Jurkat, Clone E6-1 (cell line): Measurements from ENCODE around the gene KDELR3.

Source experiments
- DNase-seq: peaks from one replicate; pipeline ENCODE4 v3.0.0-alpha.2; 2011; ENCODE audit warnings: low read depth, low spot score
- H3K4me3 ChIP-seq: 2 replicates; pipeline ENCODE4 v1.5.1; 2011; ENCODE audit warnings: mild to moderate bottlenecking, low read length, control low read depth, moderate library complexity

KDELR3 gene

DNA sequence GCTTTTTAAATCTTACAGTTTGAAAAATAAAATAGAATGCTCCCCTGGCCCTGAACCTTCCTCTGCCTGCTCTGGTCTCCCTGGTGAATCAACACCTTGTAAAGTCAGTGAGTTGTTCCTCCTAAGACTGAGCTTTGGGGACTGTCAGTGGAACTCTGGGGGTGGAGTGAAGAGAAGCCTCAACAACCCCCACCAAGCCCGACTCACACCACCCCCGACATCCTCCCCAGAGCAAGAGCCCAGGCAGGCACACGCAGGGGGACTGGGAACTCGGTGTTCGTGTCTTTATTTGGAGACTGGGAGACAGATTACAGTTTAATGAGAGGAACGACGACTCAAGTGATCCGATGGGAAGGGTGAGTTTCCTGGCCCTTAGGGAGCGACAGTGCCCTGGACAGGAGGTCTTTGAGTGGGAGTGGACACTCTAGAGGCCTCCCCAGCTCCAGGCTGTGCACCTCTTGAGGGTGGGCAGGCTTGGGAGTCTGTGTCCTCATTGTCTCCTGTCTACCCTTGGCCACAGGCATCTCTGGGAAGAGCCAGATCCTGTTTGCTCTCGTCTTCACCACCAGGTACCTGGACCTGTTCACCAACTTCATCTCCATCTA, 6.2 kb downstream of the KDELR3 start:
- no peak overlapping the region for H3K4me3 ChIP-seq
- DNase-seq, result no peak

DNA sequence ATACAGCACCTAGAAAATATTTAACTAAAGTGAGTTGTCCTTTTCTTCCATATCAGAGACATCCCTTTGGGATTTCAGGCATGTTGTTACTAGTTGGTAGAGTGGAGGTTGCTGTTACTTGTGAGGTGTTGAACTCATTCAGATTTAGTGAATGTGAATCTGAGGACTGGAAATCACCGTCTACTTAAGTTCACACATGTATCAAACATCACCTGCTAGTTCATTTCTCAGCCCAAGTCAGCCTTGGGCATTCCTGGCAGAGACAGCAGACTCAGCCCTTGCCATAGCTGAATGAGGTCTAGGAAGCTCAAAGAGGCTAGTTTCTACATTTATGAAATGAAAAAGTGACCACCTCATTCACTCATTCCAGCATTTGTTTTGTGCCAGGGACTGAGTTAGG, 9.7 kb downstream of the KDELR3 start:
- H3K4me3 ChIP-seq, result no peak overlapping the region
- no peak for DNase-seq

DNA sequence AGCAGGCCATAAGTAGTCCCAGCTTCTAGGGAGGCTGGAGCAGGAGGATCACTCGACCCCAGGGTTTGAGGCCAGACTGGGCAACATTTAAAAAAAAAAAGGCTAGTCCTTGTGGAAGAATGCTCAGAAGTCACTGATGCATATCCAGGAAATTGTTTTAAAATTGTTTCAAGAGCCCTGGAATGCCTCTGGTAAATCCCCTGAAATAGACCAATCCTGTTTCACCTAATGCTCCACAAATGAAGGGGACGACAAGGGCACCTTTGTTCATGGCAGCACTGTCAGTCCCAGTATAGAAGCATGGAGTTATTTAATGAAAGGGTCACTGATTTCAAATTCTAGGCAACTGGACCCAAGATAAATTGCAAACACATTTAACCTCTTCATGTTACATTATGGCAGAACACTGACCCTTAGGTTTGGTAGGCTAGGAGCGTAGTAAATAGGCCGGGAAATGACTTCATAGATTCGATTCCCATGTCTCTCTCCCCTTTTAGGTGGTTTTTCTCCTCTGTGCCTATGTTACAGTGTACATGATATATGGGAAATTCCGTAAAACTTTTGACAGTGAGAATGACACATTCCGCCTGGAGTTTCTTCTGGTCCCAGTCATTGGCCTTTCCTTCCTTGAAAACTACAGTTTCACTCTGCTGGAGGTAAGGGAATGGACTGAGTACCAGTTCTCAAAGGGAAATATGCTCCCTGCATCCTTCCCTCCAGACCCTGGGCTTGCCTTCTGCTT, 11.4 kb downstream of the KDELR3 start:
- H3K4me3 ChIP-seq, result no peak overlapping the region

DNA sequence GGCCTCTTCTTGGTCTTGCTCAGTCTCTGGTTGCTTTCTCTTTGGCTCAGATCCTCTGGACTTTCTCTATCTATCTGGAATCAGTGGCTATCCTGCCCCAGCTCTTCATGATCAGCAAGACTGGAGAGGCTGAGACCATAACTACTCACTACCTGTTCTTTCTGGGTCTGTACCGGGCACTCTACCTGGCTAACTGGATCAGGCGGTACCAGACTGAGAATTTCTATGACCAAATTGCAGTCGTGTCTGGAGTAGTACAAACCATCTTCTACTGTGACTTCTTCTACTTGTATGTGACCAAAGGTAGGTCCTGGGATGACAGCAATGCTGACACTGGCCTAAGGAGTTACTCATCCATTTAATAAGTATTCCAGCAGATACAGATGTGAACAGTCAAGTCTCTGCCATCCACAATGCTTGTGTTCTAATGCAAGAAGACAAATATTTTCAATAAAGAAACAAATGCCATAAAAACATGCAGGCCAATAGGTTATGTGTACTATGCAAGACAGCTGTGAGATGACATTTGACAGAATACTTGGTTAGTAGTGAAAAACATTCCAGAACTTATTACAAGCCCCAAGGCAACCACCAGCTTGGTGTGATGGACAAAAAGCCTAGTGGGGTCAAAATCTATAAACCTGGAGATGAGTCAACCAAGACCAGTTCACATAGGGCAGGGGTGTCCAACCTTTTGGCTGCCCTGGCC, 13.4 kb downstream of the KDELR3 start:
- no peak for DNase-seq
- H3K4me3 ChIP-seq, result no peak overlapping the region

More for the DNA sequence above, 11.4 kb downstream of the KDELR3 start:
- DNase-seq, result no peak

DNA sequence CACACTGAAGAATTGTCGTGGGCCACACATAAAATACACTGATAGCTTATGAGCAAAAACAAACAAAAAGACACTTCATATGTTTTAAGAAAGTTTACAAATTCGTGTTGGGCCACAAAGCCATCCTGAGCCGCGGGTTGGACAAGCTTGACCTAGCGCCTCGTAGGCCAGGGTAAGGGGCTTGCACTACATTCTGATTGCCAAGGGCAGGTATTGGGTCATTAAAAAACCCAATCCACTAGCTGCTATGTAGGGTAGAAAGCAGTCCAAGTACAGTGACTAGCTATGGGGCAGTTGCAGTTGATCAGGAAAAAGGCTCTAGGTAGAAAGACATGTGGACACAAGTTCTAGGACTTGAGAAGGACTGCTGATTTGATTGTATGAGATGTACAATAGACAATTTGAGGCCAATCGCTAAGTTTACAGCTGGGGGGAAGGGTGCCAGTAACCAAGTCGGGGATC, 14.0 kb downstream of the KDELR3 start:
- DNase-seq, result no peak
- no peak overlapping the region for H3K4me3 ChIP-seq

DNA sequence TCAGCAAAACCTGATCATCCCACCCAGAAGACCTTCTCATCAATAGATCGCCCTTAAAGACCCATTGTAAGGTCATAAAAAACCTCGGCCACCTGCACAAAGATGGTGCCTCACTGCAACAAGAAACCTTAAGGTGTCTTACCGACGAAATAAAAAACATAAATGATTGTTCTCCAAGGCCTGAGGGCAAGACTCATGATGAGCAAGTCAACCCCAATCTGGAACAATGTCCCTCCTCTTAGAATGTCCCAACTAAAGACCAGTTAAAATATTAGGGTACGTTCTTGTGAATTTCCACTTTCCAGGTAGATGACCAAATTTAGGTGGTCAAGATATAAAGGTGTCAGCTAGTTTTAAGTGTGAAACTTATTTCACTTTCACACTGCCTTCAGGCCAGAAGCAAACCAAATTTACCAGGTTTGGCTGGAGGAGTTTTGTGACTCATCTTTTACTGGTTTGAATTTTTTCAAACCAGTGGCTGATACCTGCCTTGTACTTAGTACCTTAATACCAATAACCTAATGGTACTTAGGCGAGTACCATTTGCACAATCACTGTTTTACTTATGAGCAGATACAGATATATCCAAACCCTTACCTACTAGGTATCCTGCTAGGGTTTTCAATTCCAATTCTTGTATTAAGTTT, 14.9 kb downstream of the KDELR3 start:
- no peak for DNase-seq
- H3K4me3 ChIP-seq, result no peak overlapping the region

DNA sequence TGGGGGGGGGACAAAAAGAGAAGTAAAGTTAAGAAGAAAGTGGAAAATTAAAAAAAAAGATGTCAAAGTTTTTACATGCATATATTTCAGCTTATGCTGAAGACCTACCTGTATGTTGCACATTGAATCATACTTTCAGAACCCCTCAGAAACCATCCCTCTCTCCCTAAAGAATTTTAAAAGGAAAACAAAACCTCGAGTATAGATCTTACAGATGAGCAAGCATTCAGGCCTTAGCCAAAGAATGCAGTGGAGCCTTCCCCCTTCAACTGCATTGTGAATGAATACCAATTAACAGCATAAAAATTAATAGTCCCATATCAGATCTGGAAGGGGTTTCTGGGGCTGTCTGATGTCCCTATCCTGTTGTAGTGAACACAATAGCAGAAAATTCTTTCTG, 16.3 kb downstream of the KDELR3 start:
- H3K4me3 ChIP-seq, result no peak overlapping the region
- no peak for DNase-seq

DNA sequence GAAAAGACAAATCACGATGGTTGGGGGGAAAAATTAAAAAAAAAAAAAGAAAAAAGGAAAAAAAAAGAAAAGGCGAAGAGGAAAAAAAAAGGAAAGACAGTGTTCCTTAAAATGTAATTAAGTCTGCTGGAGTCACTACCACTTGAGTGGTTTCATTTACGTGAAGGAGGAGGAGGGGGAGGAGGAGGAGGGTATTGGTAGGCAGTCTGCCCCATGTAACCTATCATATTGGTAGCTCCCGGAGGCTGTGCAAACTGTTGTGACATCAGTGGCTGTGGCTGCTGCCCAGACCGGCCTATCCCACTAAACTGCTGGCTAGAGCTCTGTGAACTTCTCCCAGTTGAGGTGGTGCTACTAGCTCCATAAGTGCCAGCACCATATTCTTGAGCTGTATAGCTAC, 17.9 kb downstream of the KDELR3 start:
- no peak for DNase-seq
- no peak overlapping the region for H3K4me3 ChIP-seq

DNA sequence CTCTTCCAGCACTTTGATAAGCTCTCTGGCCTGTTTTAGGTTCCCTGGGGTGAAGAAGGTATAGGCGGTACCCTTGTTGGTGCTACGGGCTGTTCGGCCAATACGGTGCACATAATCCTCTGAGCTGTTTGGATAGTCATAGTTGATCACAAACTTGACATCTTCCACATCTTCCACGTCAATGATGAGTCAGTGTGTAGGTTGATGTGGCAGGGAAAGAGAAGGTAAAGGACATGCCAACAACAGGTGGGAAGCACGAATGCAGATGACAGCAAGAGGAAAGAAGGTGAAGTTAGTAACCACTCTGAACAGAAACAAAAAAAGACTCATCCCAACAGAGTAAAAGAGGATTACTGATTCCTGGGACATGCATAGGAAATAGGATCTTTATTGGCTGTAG, 20.1 kb downstream of the KDELR3 start:
- no peak overlapping the region for H3K4me3 ChIP-seq
- DNase-seq, result no peak

DNA sequence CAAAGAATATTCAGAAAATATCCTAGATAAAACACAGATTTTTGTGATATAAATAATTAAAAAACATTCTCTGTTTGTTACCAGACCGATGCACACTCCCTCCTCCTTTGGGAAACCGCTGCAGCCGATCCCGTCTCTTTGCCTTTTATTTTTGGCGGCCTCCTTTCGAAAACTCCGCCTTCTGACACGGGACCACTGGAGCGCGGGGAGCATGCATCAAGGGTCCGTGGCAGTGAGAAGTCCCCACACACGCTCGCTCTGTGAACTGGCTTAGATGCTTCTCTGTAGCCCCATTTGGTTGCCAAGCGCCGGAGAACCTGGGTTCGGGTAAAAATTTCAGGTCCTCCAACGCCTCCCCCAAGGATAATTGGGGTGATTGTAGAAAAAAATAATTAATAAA, 21.2 kb downstream of the KDELR3 start:
- H3K4me3 ChIP-seq, result no peak overlapping the region
- no peak for DNase-seq

DNA sequence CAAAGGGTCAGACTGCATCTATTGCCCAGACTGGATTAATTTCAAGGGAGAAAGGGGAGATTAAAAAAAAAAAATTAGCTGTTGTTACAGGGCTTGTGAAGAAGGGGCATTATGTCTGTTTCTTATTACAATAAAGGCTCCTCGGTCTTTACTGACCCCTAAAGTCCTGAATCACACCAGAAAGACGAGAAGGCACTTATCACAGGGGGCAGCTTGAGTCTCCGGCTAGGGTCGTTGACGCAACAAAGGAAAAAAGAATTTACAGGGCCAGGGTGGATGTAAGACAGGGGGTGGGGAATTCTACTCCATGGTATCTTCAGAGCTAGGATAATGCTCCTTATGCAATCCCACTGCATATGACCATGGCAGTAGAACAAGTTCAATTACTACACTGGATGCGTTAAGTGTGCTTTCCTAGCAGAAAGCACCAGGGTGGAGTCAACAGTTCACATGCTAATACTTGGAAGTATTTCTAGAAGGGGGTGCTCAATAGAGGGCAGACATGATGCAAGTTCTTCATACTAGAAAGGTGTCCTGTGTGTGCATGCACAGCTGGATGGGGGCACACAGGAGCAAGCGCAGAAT, 21.8 kb downstream of the KDELR3 start:
- DNase-seq, result no peak
- no peak overlapping the region for H3K4me3 ChIP-seq

DNA sequence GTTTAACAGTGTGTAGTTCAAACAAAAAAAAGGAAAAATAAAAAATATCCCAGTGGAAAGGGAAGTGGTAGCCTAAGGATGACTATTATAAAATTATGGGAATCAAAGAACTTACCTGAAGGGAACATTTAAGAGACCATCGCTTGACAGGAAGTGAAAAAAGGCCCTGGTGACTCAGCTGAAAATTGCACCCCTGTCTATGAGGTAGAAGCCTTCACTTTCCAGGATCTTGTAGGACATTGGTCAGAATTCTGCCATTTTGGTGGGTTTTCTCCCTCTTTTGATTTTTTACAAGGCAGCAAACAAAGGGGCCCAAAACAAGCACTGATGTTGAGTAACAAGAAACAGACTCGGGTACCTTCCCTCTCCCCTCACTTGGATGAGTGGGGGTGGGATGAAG, 22.6 kb downstream of the KDELR3 start:
- H3K4me3 ChIP-seq, result no peak overlapping the region
- DNase-seq, result no peak

DNA sequence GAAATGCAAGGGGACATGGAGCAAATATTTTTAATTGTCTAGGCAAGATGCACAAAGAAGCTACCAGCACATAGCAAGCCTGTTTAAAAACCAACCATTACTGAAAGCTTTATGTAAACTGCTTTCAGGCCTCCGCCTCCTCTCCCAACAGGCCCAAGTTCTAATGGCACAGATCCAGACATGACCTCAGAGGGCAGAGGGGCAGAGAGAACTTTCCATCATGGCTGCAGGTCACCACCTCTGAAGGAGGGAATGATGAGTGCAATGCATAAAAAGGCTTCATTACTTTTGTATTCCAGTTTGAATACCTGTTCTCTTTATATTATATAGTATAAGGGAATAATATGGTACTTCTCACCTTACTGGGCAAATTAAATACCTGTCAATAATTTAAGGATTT, 23.0 kb downstream of the KDELR3 start:
- DNase-seq, result no peak
- no peak overlapping the region for H3K4me3 ChIP-seq

DNA sequence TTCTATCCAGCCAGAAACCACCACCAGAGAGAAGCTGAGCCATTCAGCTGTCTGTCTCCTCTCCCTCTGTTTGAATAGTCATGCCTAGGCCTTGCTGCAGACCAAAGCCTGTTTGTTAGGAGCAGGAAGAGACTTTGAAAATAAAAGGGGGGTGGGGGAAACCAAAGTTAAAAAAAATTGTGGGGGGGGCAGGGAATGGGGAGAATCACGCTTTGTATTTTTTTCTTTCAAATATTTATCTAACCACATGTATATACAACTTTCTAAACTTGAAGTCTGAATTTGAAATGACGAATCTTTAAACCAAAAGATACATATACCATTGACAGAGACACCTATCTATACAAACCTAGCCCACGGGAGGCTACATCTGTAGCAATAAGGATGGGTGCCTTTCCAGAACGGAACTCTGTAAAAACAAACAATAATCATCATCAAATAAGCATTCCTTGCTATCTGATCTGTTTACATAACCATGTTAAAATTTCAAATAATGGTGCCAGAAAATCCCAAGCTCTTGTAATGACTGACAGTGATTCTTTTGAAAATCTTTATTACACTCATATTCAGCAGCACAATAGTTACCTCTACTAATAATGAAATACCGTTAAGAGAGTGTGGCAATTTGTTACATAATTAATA, 23.9 kb downstream of the KDELR3 start:
- H3K4me3 ChIP-seq, result no peak overlapping the region
- no peak for DNase-seq

DNA sequence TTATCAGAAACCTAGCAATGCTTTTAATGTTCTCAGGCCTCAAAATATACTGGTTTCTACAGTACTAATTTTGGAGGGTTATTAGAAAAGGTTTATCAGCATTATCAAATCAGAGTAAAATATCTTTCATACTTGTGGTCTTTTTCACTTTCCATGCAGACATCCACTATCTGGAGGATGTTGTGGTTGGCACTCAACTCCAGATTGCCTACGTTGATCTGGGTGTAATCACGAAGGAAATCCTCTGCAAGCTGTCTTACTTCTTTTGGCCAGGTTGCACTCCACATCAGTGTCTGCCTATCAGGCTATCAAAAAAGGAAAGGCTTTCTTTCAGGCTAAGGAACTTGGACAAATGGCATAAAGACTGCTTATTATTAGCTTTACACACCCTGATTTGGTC, 26.6 kb downstream of the KDELR3 start:
- no peak overlapping the region for H3K4me3 ChIP-seq
- peak; percentile 63 for DNase-seq

DNA sequence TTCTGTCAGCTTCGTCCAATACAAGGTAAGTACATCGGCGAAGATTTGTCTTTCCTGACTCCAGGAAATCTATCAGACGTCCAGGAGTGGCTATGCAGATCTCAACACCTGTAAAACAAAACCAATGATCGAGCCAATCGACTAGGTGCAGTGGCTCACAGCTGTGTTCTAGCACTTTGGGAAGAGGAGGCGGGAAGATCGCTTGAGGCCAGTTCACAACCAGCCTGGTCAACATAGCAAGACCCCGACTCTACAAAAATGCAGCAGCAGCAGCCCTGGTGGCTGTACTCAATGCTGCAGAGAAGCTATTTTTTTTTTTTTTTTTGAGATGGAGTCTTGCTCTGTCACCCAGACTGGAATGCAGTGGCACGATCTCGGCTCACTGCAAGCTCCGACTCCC, 27.0 kb downstream of the KDELR3 start:
- DNase-seq, result no peak
- H3K4me3 ChIP-seq, result no peak overlapping the region

DNA sequence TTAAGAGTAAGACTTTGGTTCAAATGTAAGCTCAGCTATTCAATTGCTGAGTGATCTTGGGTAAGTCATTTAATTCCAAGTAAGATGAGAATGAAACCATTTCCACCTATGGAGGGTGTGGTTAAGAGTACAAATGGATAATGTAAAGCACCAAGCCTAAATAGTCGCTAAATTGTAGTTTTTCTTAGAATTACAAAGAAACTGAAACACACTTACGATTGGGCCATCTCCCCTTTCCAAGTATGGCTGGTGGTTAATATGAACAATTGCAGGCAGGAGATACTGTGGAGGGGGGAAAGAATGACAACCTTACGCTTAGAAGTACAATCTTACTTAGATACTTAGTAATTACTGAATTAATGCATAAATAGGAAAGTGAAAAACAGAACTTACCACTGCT, 30.0 kb downstream of the KDELR3 start:
- no peak for DNase-seq

DNA sequence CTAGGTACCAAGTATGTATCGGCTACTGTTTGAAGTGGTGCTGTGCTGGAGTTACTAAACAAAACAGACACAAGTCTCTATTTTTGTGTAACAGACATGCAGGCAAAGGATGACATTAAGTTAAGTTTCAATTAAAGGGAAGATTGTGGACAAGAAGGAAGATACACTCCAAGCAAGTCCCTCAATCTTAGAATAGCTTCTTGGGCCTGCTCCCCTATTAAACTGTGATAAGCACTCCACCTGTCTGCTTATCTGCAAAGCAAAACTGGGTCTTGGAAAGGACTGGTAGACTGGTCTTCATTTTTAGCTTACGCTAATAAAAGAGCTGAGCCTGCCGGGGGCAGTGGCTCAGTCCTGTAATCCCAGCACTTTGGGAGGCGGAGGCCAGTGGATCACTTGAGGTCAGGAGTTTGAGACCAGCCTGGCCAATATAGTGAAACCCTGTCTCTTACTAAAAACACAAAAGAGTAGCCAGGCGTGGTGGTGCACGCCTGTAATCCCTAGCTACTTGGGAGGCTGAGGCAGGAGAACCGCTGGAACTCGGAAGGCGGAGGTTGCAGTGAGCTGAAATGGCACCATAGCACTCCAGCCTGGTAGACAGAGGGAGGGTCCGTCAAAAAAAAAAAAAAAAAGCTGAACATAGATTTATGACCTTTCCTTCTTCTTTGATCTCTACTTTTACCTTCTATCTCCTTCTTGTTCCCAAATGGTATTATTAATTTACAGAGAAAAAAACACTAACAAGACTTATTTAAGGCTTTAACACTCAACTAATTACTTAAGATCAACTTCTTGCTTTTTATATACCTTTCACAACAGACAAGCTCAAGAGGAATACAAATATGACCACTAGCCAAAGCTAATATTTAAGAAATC, 34.1 kb downstream of the KDELR3 start:
- no peak overlapping the region for H3K4me3 ChIP-seq

More for the DNA sequence above, 30.0 kb downstream of the KDELR3 start:
- no peak overlapping the region for H3K4me3 ChIP-seq

More for the DNA sequence above, 34.1 kb downstream of the KDELR3 start:
- no peak for DNase-seq
